IMR-90 (cell line): ENCODE data around the gene GSK3B.

Experiments
- CEBPB ChIP-seq: IDR thresholded peaks from 2 replicates; pipeline ENCODE4 v1.6.1; 2012; ENCODE audit warnings: low read depth, low read length, improper control_type of control experiment
- FOS ChIP-seq: fragments of 150-350 bp; IDR thresholded peaks from 2 replicates; pipeline ENCODE4 v1.6.1; 2016; ENCODE audit warnings: low read depth, low read length
- MAFK ChIP-seq: IDR thresholded peaks from 2 replicates; pipeline ENCODE4 v1.6.1; 2012; ENCODE audit warnings: low read depth, low read length, improper control_type of control experiment
- MXI1 ChIP-seq: IDR thresholded peaks from 2 replicates; pipeline ENCODE4 v1.6.1; 2012; ENCODE audit warnings: low read depth, mild to moderate bottlenecking, low read length, moderate library complexity, borderline replicate concordance
- POLR2A ChIP-seq: IDR thresholded peaks from 2 replicates; pipeline ENCODE4 v1.6.1; 2012; ENCODE audit warnings: mild to moderate bottlenecking, low read depth, low read length
- RFX5 ChIP-seq: IDR thresholded peaks from 2 replicates; pipeline ENCODE4 v1.8.0; 2012; ENCODE audit warnings: low read depth, mild to moderate bottlenecking, low read length, moderate library complexity
- TF ChIP-seq, protein P1 (sequence below): conservative IDR thresholded peaks from 2 replicates; pipeline ENCODE4 v1.5.1; 2012; ENCODE audit warnings: mild to moderate bottlenecking, low read depth, low read length, improper control_type of control experiment

DNA sequence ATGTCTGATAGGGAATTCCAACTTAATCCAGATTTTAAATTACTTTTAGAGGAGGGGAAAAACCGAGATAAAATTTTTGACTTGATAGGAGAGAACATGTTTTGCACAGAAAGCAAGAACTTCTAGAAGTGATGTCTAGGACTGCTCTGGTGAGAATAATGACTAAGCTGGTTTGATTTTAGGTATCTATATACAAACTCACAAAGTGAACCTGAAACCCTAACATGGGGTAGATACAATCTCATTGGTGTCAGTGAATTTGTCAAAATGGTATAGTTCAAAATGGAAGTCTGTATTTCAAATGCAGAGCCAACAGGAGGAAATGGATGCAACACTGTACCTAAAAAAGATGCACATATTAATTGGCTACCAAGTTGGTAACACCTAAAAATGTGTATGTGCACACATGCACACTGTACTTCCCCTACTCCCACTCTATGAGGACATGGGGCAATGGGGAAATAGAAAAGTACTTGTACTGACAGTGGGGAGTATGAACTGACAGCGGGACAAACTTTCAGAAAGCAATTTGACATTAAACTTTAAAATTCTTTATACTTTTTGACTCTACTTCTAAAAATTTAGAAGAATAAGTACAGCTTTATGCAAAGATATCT is 259.4 kb downstream of the GSK3B start:
- TF ChIP-seq POLR2A (no peak), MAFK (no peak), FOS (no peak), CEBPB (no peak), RFX5 (no peak), MXI1 (no peak)
- TF ChIP-seq, protein P1, sequence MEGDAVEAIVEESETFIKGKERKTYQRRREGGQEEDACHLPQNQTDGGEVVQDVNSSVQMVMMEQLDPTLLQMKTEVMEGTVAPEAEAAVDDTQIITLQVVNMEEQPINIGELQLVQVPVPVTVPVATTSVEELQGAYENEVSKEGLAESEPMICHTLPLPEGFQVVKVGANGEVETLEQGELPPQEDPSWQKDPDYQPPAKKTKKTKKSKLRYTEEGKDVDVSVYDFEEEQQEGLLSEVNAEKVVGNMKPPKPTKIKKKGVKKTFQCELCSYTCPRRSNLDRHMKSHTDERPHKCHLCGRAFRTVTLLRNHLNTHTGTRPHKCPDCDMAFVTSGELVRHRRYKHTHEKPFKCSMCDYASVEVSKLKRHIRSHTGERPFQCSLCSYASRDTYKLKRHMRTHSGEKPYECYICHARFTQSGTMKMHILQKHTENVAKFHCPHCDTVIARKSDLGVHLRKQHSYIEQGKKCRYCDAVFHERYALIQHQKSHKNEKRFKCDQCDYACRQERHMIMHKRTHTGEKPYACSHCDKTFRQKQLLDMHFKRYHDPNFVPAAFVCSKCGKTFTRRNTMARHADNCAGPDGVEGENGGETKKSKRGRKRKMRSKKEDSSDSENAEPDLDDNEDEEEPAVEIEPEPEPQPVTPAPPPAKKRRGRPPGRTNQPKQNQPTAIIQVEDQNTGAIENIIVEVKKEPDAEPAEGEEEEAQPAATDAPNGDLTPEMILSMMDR, result no peak
